ENCODE measurements around the gene PCK2. TPM values are rescaled to one million over a fixed set of nuclear protein-coding genes. Genes with fewer than 3 reads are reported as not detected.
"Not testable (repeated sequence)": the region's sequence is repeated elsewhere in the genome, so short reads cannot be mapped to it uniquely, and the experiment has no call there.

Gene PCK2
- total RNA-seq, 2 donors from 2014 or later: 31.4 to 57.6 TPM

DNA sequence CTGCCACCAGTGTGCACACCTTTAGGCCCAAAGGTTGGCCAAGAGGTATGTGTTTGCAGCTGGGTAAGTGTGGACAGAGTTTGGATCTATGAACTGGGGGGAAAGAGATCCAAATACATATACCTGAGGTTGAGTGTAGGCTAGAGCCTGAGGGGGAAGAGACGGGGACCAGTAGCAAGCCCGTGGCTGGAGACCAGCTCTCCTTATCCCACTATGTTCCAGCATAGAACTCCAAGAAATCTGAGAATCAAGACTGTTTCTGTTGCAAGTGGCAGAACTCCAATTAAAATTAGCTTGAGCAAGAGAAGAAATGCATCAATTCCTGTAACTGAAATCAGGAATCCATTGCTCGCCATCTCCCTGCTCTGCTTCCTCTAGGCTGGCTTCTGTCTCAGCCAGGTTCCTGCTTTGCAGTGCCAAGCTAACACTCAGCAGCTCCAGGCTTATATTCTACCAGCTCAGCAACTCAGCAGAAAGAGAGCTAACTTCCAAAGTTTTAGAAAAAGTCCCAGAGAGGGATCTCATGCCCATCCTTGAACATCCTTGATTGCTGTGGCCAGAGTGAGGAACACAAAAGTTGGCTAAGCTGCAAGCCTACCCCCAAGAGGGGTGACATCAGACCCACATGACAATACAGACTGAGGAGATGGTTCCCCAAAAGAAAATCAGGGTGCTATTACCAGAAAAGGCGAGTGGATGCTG lies 1.5 kb upstream of the PCK2 start:
- H3K27ac Mint-ChIP-seq: peak overlapping the region; percentile 97
- peaks cover 24% of the 10 kb centered on the region for H3K36me3 Mint-ChIP-seq (ENCODE audit: low read depth)
- ATAC-seq (replicated peaks): no peak
- H3K27me3 Mint-ChIP-seq: no peaks in the 10 kb centered on the region
- H3K4me3 Mint-ChIP-seq: peak overlapping the region; percentile 92
- H3K4me1 Mint-ChIP-seq: peaks cover 23% of the 10 kb centered on the region
- no peaks in the 10 kb centered on the region for H3K9me3 Mint-ChIP-seq

DNA sequence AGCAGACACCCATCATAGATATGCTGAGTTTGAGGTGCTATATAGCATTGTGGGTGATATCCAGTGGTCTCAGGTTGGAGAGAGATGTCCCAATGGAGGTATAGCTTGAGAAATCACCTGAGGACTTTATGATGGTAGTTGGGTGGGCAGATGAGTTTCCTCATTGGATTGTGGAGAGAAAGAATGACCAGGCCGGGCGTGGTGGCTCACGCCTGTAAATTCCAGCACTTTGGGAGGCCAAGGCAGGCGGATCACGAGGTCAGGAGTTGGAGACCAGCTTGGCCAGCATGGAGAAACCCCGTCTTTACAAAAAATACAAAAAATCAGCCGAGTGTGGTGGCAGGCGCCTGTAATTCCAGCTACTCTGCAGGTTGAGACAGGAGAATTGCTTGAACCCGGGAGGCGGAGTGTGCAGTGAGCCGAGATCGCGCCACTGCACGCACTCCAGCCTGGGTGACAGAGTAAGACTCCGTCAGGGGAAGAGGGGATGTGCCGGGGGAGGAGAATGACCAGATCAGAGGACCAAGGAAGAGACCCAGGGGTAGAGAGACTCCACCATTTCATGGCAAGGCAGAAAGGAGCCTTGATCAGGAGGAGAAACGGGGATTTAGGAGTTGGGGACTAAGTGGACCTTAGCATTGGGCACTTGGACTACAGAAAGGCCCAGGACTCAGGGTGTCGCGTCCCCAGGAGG lies 757 bp upstream of the PCK2 start:
- Mint-ChIP-seq H3K4me3 (peak overlapping the region; percentile 92), H3K9me3 (no peaks in the 10 kb centered on the region), H3K36me3 (ENCODE audit: low read depth) (peaks cover 31% of the 10 kb centered on the region), H3K27me3 (no peaks in the 10 kb centered on the region), H3K27ac (peak overlapping the region; percentile 97), H3K4me1 (peaks cover 23% of the 10 kb centered on the region)
- ATAC-seq (replicated peaks): no peak

DNA sequence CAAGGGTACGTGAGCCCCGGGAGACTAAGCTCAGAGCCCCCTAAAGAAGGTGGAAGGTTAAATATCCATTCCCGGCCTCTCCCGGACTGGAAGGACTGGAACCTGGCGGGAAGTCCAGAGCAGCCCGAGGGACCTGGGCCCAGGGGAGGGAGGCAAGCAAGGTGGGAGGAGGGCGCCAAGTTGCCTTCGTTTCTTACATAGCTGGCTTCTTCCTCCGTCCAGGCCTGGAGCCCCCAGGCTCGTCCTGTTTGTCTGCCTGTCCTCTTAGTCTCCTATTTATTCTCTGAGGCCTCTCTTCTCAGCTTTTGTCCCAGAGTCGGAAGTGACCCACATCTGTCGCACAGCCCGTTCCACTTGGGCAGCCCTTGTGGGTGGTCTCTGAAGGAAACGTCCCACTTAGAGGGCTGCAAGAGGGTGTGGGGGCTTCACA lies 745 bp downstream of the PCK2 start:
- H3K27me3 Mint-ChIP-seq: no peaks in the 10 kb centered on the region
- peaks cover 40% of the 10 kb centered on the region for H3K36me3 Mint-ChIP-seq (ENCODE audit: low read depth)
- peak overlapping the region; percentile 97 for H3K27ac Mint-ChIP-seq
- H3K4me3 Mint-ChIP-seq: peak overlapping the region; percentile 92
- H3K9me3 Mint-ChIP-seq: no peaks in the 10 kb centered on the region
- H3K4me1 Mint-ChIP-seq: peaks cover 19% of the 10 kb centered on the region
- peak; percentile 4 for ATAC-seq (replicated peaks)

DNA sequence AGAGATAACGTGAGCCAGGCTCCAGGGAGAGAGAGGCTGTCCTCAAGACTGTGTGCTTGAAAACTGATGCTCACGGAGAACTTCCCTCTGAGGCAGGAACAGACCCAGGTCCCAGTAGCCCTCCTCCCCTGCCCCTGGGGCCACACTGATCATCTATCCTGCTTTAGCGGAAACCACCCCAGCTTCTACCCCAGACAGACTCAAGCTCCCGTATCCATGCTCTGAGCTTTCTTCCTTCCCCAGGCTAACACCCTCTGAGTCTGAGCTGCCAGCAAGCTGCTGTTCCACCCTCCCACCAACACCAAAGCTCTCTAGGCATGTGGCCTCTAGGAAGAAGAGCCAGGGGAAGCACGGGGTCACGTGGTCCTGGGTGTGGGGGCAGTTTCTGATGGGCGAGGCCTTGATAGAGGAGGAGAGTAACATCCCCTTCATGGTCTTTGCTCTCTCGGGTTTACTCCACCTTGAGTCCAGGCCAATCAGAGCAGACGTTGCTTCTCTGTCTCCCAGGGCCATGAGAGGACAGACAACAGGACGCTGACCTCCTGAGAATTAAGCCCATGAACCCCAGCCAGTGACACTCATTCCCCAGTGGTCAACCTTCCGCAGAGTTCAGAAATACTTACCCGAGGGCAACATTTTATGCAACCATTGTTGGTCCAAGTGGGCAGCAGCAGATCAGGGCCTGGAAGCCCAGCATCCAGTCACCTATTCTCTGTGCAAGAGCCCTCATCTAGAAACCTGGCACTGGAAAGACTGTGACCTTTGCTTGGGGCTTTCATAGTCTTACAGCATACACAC lies 1.4 kb downstream of the PCK2 start:
- H3K9me3 Mint-ChIP-seq: no peaks in the 10 kb centered on the region
- peak overlapping the region; percentile 92 for H3K4me3 Mint-ChIP-seq
- peak; percentile 68 for ATAC-seq (replicated peaks)
- no peaks in the 10 kb centered on the region for H3K27me3 Mint-ChIP-seq
- peak overlapping the region; percentile 97 for H3K27ac Mint-ChIP-seq
- H3K4me1 Mint-ChIP-seq: peaks cover 17% of the 10 kb centered on the region
- H3K36me3 Mint-ChIP-seq (ENCODE audit: low read depth): peaks cover 47% of the 10 kb centered on the region

DNA sequence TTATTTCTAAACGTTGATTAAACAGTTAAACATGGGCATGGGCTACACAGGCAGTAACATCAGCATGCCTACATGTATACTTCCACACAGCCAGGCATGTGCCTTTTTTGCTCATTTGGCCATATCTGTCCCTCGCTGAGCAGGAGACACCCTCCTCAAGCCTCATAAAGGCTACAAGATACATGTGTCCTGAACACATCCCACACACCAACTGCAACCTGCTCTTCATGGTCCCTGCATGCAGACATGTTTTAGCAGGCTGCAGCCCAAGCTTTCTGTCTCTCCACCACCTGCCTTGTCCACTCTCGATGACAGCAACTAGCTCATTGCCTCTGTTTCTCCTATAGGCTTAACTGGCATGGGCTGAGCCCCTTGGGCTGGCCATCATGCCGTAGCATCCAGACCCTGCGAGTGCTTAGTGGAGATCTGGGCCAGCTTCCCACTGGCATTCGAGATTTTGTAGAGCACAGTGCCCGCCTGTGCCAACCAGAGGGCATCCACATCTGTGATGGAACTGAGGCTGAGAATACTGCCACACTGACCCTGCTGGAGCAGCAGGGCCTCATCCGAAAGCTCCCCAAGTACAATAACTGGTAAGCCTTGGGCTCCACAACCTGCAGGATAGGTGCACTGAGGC lies 2.6 kb downstream of the PCK2 start:
- no peaks in the 10 kb centered on the region for H3K27me3 Mint-ChIP-seq
- peak overlapping the region; percentile 43 for H3K4me3 Mint-ChIP-seq
- peak overlapping the region; percentile 26 for H3K27ac Mint-ChIP-seq
- no peaks in the 10 kb centered on the region for H3K9me3 Mint-ChIP-seq
- H3K36me3 Mint-ChIP-seq (ENCODE audit: low read depth): peaks cover 57% of the 10 kb centered on the region
- H3K4me1 Mint-ChIP-seq: peaks cover 14% of the 10 kb centered on the region
- ATAC-seq (replicated peaks): no peak

DNA sequence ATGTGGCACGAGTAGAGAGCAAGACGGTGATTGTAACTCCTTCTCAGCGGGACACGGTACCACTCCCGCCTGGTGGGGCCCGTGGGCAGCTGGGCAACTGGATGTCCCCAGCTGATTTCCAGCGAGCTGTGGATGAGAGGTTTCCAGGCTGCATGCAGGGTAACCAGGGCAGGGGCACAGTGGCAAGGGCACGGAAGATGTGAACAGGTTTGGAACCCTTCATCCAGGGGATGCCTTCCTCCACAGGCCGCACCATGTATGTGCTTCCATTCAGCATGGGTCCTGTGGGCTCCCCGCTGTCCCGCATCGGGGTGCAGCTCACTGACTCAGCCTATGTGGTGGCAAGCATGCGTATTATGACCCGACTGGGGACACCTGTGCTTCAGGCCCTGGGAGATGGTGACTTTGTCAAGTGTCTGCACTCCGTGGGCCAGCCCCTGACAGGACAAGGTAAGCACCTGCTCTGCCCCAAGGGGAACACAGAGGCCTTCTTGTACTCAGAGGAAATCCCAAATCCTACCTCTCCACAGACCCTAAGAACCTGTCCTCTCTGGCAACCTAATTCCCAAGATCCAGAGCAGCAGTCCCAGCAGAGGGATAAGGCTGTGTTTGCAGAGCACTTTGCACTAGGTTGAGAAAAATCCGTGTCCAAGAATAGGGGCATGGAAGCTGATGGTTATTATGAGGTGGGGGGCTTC lies 4.3 kb downstream of the PCK2 start:
- Mint-ChIP-seq H3K4me1 (peaks cover 9% of the 10 kb centered on the region), H3K4me3 (no peak overlapping the region), H3K9me3 (no peaks in the 10 kb centered on the region), H3K36me3 (ENCODE audit: low read depth) (peaks cover 69% of the 10 kb centered on the region), H3K27me3 (no peaks in the 10 kb centered on the region), H3K27ac (no peak overlapping the region)
- no peak for ATAC-seq (replicated peaks)

DNA sequence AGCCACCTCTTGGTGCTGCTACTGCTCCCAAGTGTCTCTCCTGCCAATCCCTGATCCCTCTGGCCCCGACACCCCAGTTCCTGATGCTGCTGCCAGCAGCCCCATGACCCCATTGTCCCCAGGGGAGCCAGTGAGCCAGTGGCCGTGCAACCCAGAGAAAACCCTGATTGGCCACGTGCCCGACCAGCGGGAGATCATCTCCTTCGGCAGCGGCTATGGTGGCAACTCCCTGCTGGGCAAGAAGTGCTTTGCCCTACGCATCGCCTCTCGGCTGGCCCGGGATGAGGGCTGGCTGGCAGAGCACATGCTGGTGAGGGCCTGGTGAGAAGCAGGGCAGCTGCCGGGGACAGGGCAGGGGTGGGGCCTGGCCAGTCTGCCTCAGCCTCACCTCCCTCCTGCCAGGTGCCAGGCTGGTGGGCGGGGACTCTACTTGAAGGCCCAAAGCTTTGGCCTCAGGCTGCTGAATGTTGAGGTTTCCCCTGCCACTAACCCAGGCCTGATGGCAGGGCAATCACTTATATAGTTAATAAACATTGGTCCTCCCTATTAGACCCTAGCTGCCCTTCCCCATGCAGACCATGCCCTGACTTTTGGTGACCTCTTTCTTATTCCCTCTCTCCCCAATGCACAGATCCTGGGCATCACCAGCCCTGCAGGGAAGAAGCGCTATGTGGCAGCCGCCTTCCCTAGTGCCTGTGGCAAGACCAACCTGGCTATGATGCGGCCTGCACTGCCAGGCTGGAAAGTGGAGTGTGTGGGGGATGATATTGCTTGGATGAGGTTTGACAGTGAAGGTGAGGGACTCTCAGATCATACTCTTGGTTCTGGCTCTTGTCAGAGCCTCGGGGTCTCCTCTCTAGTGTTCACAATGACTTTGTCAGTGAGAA lies 5.1 kb downstream of the PCK2 start:
- ATAC-seq (replicated peaks): no peak
- no peaks in the 10 kb centered on the region for H3K9me3 Mint-ChIP-seq
- H3K4me1 Mint-ChIP-seq: peaks cover 6% of the 10 kb centered on the region
- peaks cover 77% of the 10 kb centered on the region for H3K36me3 Mint-ChIP-seq (ENCODE audit: low read depth)
- no peaks in the 10 kb centered on the region for H3K27me3 Mint-ChIP-seq
- no peak overlapping the region for H3K27ac Mint-ChIP-seq
- no peak overlapping the region for H3K4me3 Mint-ChIP-seq

DNA sequence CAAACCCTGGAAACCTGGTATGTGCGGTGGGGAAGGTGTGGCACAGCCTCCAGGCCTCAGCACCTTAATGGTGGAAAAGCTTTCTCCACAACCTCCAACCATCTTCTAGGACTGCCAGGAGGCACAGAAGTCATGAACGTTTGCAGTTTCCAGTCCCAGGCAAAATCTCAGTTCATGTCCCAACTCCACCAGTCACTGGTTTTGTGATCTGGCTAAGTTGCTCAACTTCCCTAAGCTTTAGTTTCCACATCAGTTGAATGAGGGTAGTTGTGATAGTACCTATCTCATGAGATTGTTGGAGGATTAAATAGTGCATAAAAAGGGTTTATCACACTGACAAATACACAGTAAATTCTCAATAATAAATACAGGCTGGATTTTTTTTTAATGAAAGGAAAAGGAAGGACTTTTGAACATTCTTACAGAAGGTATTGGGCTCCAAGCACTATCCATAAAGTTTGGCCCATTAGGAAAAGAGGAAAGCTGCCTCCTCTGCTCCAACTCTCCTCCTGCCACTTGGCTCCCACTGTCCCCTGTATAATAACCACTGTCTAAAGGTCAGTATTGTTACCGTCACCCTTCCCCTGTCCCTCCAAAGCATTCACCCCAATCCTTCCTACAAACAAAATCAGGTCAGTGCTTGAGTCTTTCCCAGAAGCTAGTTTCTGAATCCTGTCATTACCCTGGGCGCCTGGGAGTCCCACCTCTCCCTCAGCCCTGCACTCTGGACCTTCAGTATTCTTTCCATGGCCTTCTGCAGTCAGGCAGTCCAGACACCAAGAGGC lies 6.3 kb downstream of the PCK2 start:
- H3K36me3 Mint-ChIP-seq (ENCODE audit: low read depth): peaks cover 75% of the 10 kb centered on the region
- no peaks in the 10 kb centered on the region for H3K9me3 Mint-ChIP-seq
- H3K4me1 Mint-ChIP-seq: peaks cover 5% of the 10 kb centered on the region
- no peak for ATAC-seq (replicated peaks)
- peak overlapping the region; percentile 46 for H3K27ac Mint-ChIP-seq
- H3K27me3 Mint-ChIP-seq: no peaks in the 10 kb centered on the region
- H3K4me3 Mint-ChIP-seq: no peak overlapping the region

DNA sequence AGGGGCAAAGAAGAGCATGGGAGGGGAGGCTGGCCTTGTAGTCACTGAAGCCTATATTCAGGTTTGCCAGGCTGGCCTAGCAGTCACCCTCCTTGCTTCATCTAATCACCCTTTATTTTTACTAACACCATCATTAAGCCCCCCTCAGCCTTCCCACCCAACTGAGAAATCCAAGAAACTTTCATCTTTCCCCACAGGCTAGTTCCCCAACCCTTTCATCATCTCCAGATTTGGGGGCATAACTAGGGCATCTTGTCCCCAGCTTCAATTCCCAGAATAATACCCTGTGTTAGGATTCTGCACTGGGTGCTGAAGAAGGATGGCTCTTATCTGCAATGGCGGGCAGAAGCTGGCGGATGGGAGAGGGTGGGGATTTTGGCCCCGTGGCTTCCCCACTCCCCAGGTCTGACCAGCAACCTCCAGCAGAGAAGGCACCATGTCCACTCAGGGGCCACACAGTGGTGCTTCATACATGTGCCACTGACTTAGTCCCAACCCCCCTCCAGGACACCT lies 6.9 kb downstream of the PCK2 start:
- Mint-ChIP-seq H3K4me1 (no peaks in the 10 kb centered on the region), H3K36me3 (ENCODE audit: low read depth) (peaks cover 70% of the 10 kb centered on the region), H3K27me3 (no peaks in the 10 kb centered on the region), H3K27ac (peak overlapping the region; percentile 46), H3K9me3 (no peaks in the 10 kb centered on the region), H3K4me3 (no peak overlapping the region)
- ATAC-seq (replicated peaks): no peak

DNA sequence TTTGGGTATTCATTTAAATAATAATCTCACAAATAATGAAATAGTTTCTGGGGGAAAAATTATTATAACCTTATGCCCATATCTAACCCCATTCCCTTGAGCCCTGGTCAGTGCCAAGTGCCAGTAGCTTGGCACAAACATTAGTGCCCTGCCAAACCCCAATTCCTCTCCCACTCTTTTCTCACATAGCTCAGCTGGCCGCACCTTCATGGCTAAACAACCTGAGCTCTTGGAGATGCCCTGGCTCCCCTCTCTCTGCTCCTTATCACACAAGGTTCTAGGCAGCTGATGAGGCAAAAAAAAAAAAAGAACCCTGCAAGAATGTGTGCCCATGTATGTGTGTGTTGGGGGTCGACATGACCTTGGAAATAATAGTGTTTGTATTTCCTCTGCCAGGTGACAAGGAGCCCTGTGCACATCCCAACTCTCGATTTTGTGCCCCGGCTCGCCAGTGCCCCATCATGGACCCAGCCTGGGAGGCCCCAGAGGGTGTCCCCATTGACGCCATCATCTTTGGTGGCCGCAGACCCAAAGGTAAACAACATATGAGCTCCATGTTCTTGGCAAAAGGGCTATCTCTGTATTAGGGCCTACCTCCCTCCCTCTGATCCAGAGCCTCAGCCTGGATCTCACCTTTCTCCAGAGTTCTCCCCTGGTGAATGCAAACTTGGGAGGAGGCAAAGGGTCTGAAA lies 8.4 kb downstream of the PCK2 start:
- H3K27me3 Mint-ChIP-seq: no peaks in the 10 kb centered on the region
- H3K36me3 Mint-ChIP-seq (ENCODE audit: low read depth): peaks cover 60% of the 10 kb centered on the region
- no peak for ATAC-seq (replicated peaks)
- no peaks in the 10 kb centered on the region for H3K9me3 Mint-ChIP-seq
- no peaks in the 10 kb centered on the region for H3K4me1 Mint-ChIP-seq
- H3K4me3 Mint-ChIP-seq: no peak overlapping the region
- no peak overlapping the region for H3K27ac Mint-ChIP-seq

DNA sequence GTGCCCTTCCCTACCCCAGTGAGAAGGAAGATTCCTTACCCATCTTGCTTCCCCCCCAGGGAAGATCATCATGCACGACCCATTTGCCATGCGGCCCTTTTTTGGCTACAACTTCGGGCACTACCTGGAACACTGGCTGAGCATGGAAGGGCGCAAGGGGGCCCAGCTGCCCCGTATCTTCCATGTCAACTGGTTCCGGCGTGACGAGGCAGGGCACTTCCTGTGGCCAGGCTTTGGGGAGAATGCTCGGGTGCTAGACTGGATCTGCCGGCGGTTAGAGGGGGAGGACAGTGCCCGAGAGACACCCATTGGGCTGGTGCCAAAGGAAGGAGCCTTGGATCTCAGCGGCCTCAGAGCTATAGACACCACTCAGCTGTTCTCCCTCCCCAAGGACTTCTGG lies 9.3 kb downstream of the PCK2 start:
- ATAC-seq (replicated peaks): no peak
- Mint-ChIP-seq H3K36me3 (ENCODE audit: low read depth) (peaks cover 52% of the 10 kb centered on the region), H3K4me1 (no peaks in the 10 kb centered on the region), H3K9me3 (no peaks in the 10 kb centered on the region), H3K27ac (no peak overlapping the region), H3K27me3 (no peaks in the 10 kb centered on the region), H3K4me3 (no peak overlapping the region)

DNA sequence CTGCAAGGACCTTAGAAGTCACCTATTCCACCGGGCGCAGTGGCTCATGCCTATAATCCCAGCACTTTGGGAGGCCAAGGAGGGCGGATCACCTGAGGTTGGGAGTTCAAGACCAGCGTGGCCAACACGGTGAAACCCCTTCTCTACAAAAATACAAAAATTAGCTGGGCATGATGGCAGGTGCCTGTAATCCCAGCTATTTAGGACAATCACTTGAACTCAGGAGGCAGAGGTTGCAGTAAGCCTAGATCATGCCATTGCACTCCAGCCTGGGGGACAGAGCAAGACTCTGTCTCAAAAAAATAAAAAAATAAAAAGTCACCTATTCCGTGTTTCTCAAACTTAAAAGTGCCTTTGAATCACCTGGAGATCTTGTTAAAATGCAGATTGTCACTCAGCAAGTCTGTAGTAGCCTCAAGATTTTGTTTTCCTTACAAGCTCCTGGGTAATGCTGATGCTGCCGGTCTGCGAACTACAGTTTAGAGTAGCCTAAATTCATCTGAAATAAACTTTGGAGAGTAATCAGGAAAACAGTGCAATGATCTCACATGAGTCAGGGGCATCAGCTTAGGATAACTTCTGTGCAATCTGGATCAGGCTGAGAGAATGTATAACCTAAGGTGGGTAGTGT lies 11.6 kb downstream of the PCK2 start:
- Mint-ChIP-seq H3K36me3 (ENCODE audit: low read depth) (peaks cover 35% of the 10 kb centered on the region), H3K27ac (peak overlapping the region; percentile 28)
- not testable (repeated sequence) for H3K27me3 Mint-ChIP-seq; H3K4me1 Mint-ChIP-seq; ATAC-seq (replicated peaks); H3K4me3 Mint-ChIP-seq; H3K9me3 Mint-ChIP-seq

All from activated T-helper 17 cell treated with anti-CD3 and anti-CD28 coated beads, Interleukin-2, amount 50 U/mL, for 72 hours (primary cell).